K562 (cell line): ENCODE data around the gene C1orf74. TPM values are rescaled to one million over a fixed set of nuclear protein-coding genes. Genes with fewer than 3 reads are reported as not detected.

Experiments
- ARID2 ChIP-seq: fragments of 450-650 bp; IDR thresholded peaks from 2 replicates; pipeline ENCODE4 v1.6.1; 2017; ENCODE audit warnings: antibody characterized with exemption, mild to moderate bottlenecking
- ETV5 ChIP-seq: sonication (generic); formaldehyde crosslinking; IDR thresholded peaks from 2 replicates; pipeline ENCODE4 v1.4.0; 2020; ENCODE audit warnings: low read depth, mild to moderate bottlenecking, missing genetic modification reagents
- MGA ChIP-seq: fragments of 450-650 bp; IDR thresholded peaks from 2 replicates; pipeline ENCODE4 v1.6.1; 2016; ENCODE audit warnings: mild to moderate bottlenecking, moderate library complexity
- MYC ChIP-seq, 2 experiments: fragments of 250-450 bp in 1 of 2; sonication (Bioruptor Pico) in 1 of 2; IDR thresholded peaks; 2 replicates each; pipeline versions ENCODE4 v1.5.1 to v1.6.1; 2012 to 2021; ENCODE audit warnings: low read depth in 2 of 2, borderline replicate concordance in 1 of 2, improper control_type of control experiment in 1 of 2, low read length in 1 of 2, mild to moderate bottlenecking in 1 of 2, moderate library complexity in 1 of 2
- POLR2B ChIP-seq: fragments of 450-650 bp; IDR thresholded peaks from 2 replicates; pipeline ENCODE4 v1.6.1; 2018; ENCODE audit warnings: low read depth; ENCODE audit not compliant: partially characterized antibody
- ZBTB1 ChIP-seq: sonication (generic); formaldehyde crosslinking; IDR thresholded peaks from 2 replicates; pipeline ENCODE4 v1.8.1; 2023; ENCODE audit warnings: missing genetic modification reagents, low read depth, mild to moderate bottlenecking, borderline replicate concordance
- ZNF586 ChIP-seq: fragments of 450-650 bp; formaldehyde crosslinking; conservative IDR thresholded peaks from 2 replicates; pipeline ENCODE4 v1.4.0; 2020; ENCODE audit warnings: mild to moderate bottlenecking, moderate library complexity
- ZNF780A ChIP-seq: fragments of 250-450 bp; sonication (Bioruptor Pico); IDR thresholded peaks from 2 replicates; pipeline ENCODE4 v1.5.0; 2021; ENCODE audit warnings: mild to moderate bottlenecking
- polyA plus RNA-seq, 8 experiments: library from polyadenylated mRNA; depleted of rRNA in 4 of 8; stranded (reverse) in 5 of 8; unstranded in 3 of 8; fragments of >200 nt; fragmentation: Nextera tagmentation in 2 of 8; fragmentation: Illumina TruSeq in 1 of 8; extraction: Ambion mirVana in 2 of 8; extraction: Trizol in 1 of 8; gene quantifications; 2 replicates each; pipeline versions ENCODE4 v1.2.1 to v1.2.3, GENCODE V29; 2011 to 2014; ENCODE audit warnings: inconsistent platforms in 1 of 8, missing spikeins in 1 of 8
- total RNA-seq, 7 experiments: library from RNA; depleted of rRNA in 6 of 7; stranded (reverse); fragments of >200 nt in 6 of 7; fragmentation: Illumina TruSeq in 2 of 7; extraction: Trizol in 2 of 7; gene quantifications; 2 replicates each; pipeline versions ENCODE4 v1.2.1 to v1.2.3, GENCODE V29; 2011 to 2021; ENCODE audit warnings: low replicate concordance in 1 of 7
- TF ChIP-seq, protein P1 (sequence below): IDR thresholded peaks from 2 replicates; pipeline ENCODE4 v1.6.1; 2014; ENCODE audit warnings: antibody characterized with exemption
- TF ChIP-seq, protein P2 (sequence below): sonication (generic); formaldehyde crosslinking; IDR thresholded peaks from 2 replicates; pipeline ENCODE4 v1.8.0; 2022; ENCODE audit warnings: mild to moderate bottlenecking, missing genetic modification reagents
- TF ChIP-seq, protein P3 (sequence below): fragments of 450-650 bp; formaldehyde crosslinking; IDR thresholded peaks from 2 replicates; pipeline ENCODE4 v1.4.0; 2020; ENCODE audit warnings: mild to moderate bottlenecking, mixed read lengths

C1orf74 gene
- total and polyA plus RNA-seq, 9 of the 15 experiments (the other 6 are each of a cell fraction or from before 2014, with no cell fraction given): 4.0 to 7.6 (median 5.7) TPM

GRCh38 chr1:209747580-209748262 lies 36.6 kb downstream of the C1orf74 start (continued):
- TF ChIP-seq MGA (no peak; the same call in 1 of the 2 replicates), ARID2 (0 out of 2 replicates have a peak, but pooled peaks have one; percentile 55), POLR2B (no peak), ZNF586 (CRISPR knock-in tag) (no peak), ETV5 (CRISPR knock-in tag) (peak; percentile 55; the same call in 1 of the 2 replicates), MYC (IDR thresholded peaks at IDR 0.05; ENCODE audit: low read depth, low read length) (peak; percentile 74), MYC (CRISPR knock-in tag; IDR thresholded peaks at IDR 0.05; ENCODE audit: borderline replicate concordance, low read depth) (no peak), ZBTB1 (CRISPR knock-in tag) (peak; percentile 77; the same call in 1 of the 2 replicates), ZNF780A (CRISPR knock-in tag) (no peak)
- TF ChIP-seq, protein P1, sequence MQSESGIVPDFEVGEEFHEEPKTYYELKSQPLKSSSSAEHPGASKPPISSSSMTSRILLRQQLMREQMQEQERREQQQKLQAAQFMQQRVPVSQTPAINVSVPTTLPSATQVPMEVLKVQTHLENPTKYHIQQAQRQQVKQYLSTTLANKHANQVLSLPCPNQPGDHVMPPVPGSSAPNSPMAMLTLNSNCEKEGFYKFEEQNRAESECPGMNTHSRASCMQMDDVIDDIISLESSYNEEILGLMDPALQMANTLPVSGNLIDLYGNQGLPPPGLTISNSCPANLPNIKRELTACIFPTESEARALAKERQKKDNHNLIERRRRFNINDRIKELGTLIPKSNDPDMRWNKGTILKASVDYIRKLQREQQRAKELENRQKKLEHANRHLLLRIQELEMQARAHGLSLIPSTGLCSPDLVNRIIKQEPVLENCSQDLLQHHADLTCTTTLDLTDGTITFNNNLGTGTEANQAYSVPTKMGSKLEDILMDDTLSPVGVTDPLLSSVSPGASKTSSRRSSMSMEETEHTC: 0 out of 2 replicates have a peak, but pooled peaks have one; percentile 30
- TF ChIP-seq, protein P2, sequence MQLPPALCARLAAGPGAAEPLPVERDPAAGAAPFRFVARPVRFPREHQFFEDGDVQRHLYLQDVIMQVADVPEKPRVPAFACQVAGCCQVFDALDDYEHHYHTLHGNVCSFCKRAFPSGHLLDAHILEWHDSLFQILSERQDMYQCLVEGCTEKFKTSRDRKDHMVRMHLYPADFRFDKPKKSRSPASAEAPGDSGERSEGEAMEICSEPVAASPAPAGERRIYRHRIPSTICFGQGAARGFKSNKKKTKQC: no peak
- TF ChIP-seq, protein P3, sequence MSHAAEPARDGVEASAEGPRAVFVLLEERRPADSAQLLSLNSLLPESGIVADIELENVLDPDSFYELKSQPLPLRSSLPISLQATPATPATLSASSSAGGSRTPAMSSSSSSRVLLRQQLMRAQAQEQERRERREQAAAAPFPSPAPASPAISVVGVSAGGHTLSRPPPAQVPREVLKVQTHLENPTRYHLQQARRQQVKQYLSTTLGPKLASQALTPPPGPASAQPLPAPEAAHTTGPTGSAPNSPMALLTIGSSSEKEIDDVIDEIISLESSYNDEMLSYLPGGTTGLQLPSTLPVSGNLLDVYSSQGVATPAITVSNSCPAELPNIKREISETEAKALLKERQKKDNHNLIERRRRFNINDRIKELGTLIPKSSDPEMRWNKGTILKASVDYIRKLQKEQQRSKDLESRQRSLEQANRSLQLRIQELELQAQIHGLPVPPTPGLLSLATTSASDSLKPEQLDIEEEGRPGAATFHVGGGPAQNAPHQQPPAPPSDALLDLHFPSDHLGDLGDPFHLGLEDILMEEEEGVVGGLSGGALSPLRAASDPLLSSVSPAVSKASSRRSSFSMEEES: no peak
